ENCODE measurements around the gene PRKAR1B. TPM values are rescaled to one million over a fixed set of nuclear protein-coding genes. Genes with fewer than 3 reads are reported as not detected.

The PRKAR1B gene
- polyA plus RNA-seq, 1 of the 3 experiments (the other 2 are of a cell fraction) = 63.7 TPM

DNA sequence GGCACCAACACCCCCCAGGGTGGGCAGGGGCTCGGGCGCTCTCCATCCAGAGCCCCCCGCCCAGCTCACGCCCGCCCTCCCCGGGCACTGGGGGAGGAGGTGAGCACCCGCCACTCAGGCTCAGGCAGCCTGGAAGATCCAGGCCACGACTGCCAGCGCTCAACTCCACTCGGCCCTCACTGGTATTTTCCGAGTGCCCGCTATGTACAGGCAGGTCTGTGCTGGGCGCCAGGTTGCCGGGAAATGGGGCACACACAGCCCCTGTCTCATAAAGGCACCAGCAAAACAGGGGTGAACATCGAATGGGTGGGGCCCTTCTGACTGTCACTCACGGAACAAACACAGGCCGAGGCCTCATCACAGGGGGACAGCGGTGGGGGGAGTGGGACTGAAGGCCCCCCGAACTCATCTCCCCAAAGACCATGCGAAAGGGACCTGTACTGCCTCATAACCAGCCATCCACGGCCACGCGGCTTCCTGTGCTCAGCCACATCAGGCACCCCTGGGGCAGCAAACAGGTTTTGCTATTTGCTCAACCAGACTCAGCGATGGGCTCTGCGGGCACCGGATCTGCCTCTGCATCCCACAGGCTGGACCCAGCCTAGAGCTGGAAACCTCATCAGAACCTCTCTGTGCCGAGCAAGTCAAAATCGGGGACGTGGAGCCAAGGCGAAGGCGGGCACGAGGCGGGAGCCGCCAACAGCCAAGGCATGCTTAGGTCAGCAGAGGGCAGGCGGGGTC, 99.2 kb downstream of the PRKAR1B start:
- H3F3A ChIP-seq (replicated peaks; ENCODE audit: insufficient read depth) = peaks cover 7% of the 10 kb centered on the region
- H2AFZ ChIP-seq (ENCODE audit: low read depth) = no peak overlapping the region
- DNase-seq = no peak
- no peaks in the 10 kb centered on the region for H4K20me1 ChIP-seq (ENCODE audit: insufficient read depth)
- no peak for TF ChIP-seq MAX (IDR thresholded peaks at IDR 0.05; ENCODE audit: low read depth)
- TF ChIP-seq RXRA (IDR thresholded peaks at IDR 0.05; ENCODE audit: borderline replicate concordance, low read depth) = no peak
- no peak for TF ChIP-seq GATA2 (CRISPR knock-in tag; IDR thresholded peaks at IDR 0.05)
- TF ChIP-seq POLR2AphosphoS5 (IDR thresholded peaks at IDR 0.05; ENCODE audit: low read depth, low read length) = no peak
- H3K9ac ChIP-seq = no peak overlapping the region
- ChIA-PET CTCF (no interaction called here), POLR2A (no interaction called here)
- H3K27me3 ChIP-seq (ENCODE audit: insufficient read depth) = no peaks in the 10 kb centered on the region
- H3K9me3 ChIP-seq = peaks cover 9% of the 10 kb centered on the region; the same call in 1 of the 2 replicates
- no peaks in the 10 kb centered on the region for H3K79me2 ChIP-seq (ENCODE audit: insufficient read depth)
- H3K4me3 ChIP-seq (ENCODE audit: low read depth in 2 of 2, low read length in 1 of 2) = no peak overlapping the region
- H3K36me3 ChIP-seq (replicated peaks in 1 of 2; ENCODE audit: control insufficient read depth in 1 of 2, insufficient read depth in 2 of 2, low read length in 1 of 2) = peaks cover 0 to 3% of the 10 kb centered on the region in 2 experiments
- 98% methylated on average over 23 of the region's 35 CpGs for WGBS (ENCODE audit: low lambda C conversion rate)
- H3K4me1 ChIP-seq (ENCODE audit: control insufficient read depth in 1 of 2, insufficient read depth in 2 of 2, low read depth in 1 of 2, low read length in 1 of 2) = peaks cover 0 to 6% of the 10 kb centered on the region in 2 experiments; a peak in 1 of 4 replicates
- H3K9me2 ChIP-seq = no peaks in the 10 kb centered on the region
- H3K27ac ChIP-seq (ENCODE audit: low read depth in 2 of 2, low read length in 1 of 2) = no peak overlapping the region
- no peak overlapping the region for H3K4me2 ChIP-seq

GRCh38 chr7:625376-625971, 101.6 kb downstream of the PRKAR1B start:
- ChIA-PET POLR2A (no interaction called here), CTCF (interaction anchor here (0.7 to 1.3 kb wide), 2 partner anchors 12 to 514 kb away, joined by 3 read pairs; no protein-coding TSS in a partner anchor)
- no peak for DNase-seq

More at GRCh38 chr7:625376-625971, 101.6 kb downstream of the PRKAR1B start:
- Histone ChIP-seq H2AFZ (ENCODE audit: low read depth) (no peak overlapping the region), H4K20me1 (ENCODE audit: insufficient read depth) (no peaks in the 10 kb centered on the region), H3K4me3 (ENCODE audit: low read depth in 2 of 2, low read length in 1 of 2) (no peak overlapping the region), H3K9ac (no peak overlapping the region), H3K36me3 (replicated peaks in 1 of 2; ENCODE audit: control insufficient read depth in 1 of 2, insufficient read depth in 2 of 2, low read length in 1 of 2) (peaks cover 3% of the 10 kb centered on the region in 2 experiments), H3K4me2 (no peak overlapping the region), H3K4me1 (ENCODE audit: control insufficient read depth in 1 of 2, insufficient read depth in 2 of 2, low read depth in 1 of 2, low read length in 1 of 2) (no peaks in the 10 kb centered on the region), H3K9me2 (no peaks in the 10 kb centered on the region), H3F3A (replicated peaks; ENCODE audit: insufficient read depth) (peaks cover 7% of the 10 kb centered on the region), H3K27me3 (ENCODE audit: insufficient read depth) (no peaks in the 10 kb centered on the region), H3K9me3 (peaks cover 12% of the 10 kb centered on the region; the same call in 1 of the 2 replicates), H3K27ac (ENCODE audit: low read depth in 2 of 2, low read length in 1 of 2) (no peak overlapping the region), H3K79me2 (ENCODE audit: insufficient read depth) (no peaks in the 10 kb centered on the region)
- TF ChIP-seq YY1 (IDR thresholded peaks at IDR 0.05; ENCODE audit: low read depth) = no peak
- no peak for TF ChIP-seq CTCF (IDR thresholded peaks at IDR 0.05)
- TF ChIP-seq MEF2A (IDR thresholded peaks at IDR 0.05; ENCODE audit: borderline replicate concordance, low read depth) = no peak
- no peak for TF ChIP-seq EZH2phosphoT487 (IDR thresholded peaks at IDR 0.05; ENCODE audit: borderline replicate concordance, low read depth)
- no peak for TF ChIP-seq TAF1 (IDR thresholded peaks at IDR 0.05; ENCODE audit: borderline replicate concordance, low read depth, low read length)
- TF ChIP-seq NRF1 (IDR thresholded peaks at IDR 0.05; ENCODE audit: low read depth, low read length) = no peak
- TF ChIP-seq PBX3 (IDR thresholded peaks at IDR 0.05) = no peak
- no peak for TF ChIP-seq MXI1 (IDR thresholded peaks at IDR 0.05; ENCODE audit: low read depth, low read length)
- TF ChIP-seq ZBTB33 (IDR thresholded peaks at IDR 0.05; ENCODE audit: borderline replicate concordance, low read depth) = no peak
- no peak for TF ChIP-seq FOSL2 (IDR thresholded peaks at IDR 0.05; ENCODE audit: borderline replicate concordance, low read depth)
- no peak for TF ChIP-seq TCF12 (IDR thresholded peaks at IDR 0.05)
- TF ChIP-seq, protein P1, sequence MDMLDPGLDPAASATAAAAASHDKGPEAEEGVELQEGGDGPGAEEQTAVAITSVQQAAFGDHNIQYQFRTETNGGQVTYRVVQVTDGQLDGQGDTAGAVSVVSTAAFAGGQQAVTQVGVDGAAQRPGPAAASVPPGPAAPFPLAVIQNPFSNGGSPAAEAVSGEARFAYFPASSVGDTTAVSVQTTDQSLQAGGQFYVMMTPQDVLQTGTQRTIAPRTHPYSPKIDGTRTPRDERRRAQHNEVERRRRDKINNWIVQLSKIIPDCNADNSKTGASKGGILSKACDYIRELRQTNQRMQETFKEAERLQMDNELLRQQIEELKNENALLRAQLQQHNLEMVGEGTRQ (IDR thresholded peaks at IDR 0.05; ENCODE audit: borderline replicate concordance, low read depth, low read length) = no peak
- TF ChIP-seq MAX (IDR thresholded peaks at IDR 0.05; ENCODE audit: low read depth) = no peak
- no peak for TF ChIP-seq RAD21 (IDR thresholded peaks at IDR 0.05; ENCODE audit: low read length)
- 95% methylated on average over 8 of the region's 8 CpGs for WGBS (ENCODE audit: low lambda C conversion rate)
